CD4-positive, alpha-beta T cell treated with Interleukin-17A for 4 hours (primary cell): ENCODE data around the gene GNB1.

Source experiments
- DNase-seq: peaks from one replicate; pipeline ENCODE4 v3.0.0-alpha.2; 2020; ENCODE audit warnings: mixed read lengths

The GNB1 gene

GRCh38 chr1:1922702-1922955 lies 31.7 kb upstream of the GNB1 start:
- DNase-seq = no peak

- no peak for DNase-seq
Observed at GRCh38 chr1:1921901-1922701, 31.2 kb upstream of the GNB1 start.

GRCh38 chr1:1921459-1921862 lies 30.6 kb upstream of the GNB1 start:
- DNase-seq = no peak

- no peak for DNase-seq
Observed at GRCh38 chr1:1920608-1921458, 29.9 kb upstream of the GNB1 start.

- DNase-seq = no peak
Observed at GRCh38 chr1:1920057-1920607, 29.2 kb upstream of the GNB1 start.

GRCh38 chr1:1919304-1920056 lies 28.6 kb upstream of the GNB1 start:
- DNase-seq = peak; percentile 100

GRCh38 chr1:1918901-1919303 lies 28.0 kb upstream of the GNB1 start, which contains the start of gene TMEM52:
Gene TMEM52 (minus strand): TSS chr1:1919279. CDS start chr1:1919265, 14 bp downstream.
- no peak for DNase-seq

GRCh38 chr1:1917995-1918900 lies 27.4 kb upstream of the GNB1 start:
- no peak for DNase-seq

- DNase-seq = no peak
Observed at GRCh38 chr1:1917304-1917976, 26.6 kb upstream of the GNB1 start.

GRCh38 chr1:1916851-1917251 lies 26.0 kb upstream of the GNB1 start:
- no peak for DNase-seq

- DNase-seq = no peak
Observed at GRCh38 chr1:1915911-1916840, 25.3 kb upstream of the GNB1 start.

- no peak for DNase-seq
Observed at GRCh38 chr1:1914971-1915692, 24.2 kb upstream of the GNB1 start, which contains the start of gene CALML6. Gene CALML6 (plus strand): TSS chr1:1915260. CDS start chr1:1915281, 21 bp downstream.

GRCh38 chr1:1914101-1914970 lies 23.4 kb upstream of the GNB1 start:
- no peak for DNase-seq

GRCh38 chr1:1911350-1912041 lies 20.6 kb upstream of the GNB1 start:
- peak; percentile 1 for DNase-seq

GRCh38 chr1:1910651-1911331 lies 19.9 kb upstream of the GNB1 start:
- DNase-seq = peak; percentile 1

- DNase-seq = no peak
Observed at GRCh38 chr1:1910033-1910465, 19.2 kb upstream of the GNB1 start.

GRCh38 chr1:1908506-1908791 lies 17.6 kb upstream of the GNB1 start:
- DNase-seq = no peak
